GM08714 (cell line): ENCODE measurements around the gene POLG.

Experiments
- H3K4me3 ChIP-seq: fragments of 200-500 bp; sonication (Bioruptor generic); 2 replicates; pipeline ENCODE4 v1.5.1; 2014; ENCODE audit warnings: mild to moderate bottlenecking, low read length, inconsistent platforms
- ZNF274 ChIP-seq: IDR thresholded peaks from 2 replicates; pipeline ENCODE4 v1.6.1; 2012; ENCODE audit warnings: mild to moderate bottlenecking, low read depth, low read length

Gene POLG

GRCh38 chr15:89374086-89374981, 39.7 kb upstream of the POLG start:
- no peak for TF ChIP-seq ZNF274
- no peak overlapping the region for H3K4me3 ChIP-seq

GRCh38 chr15:89372069-89372935, 37.7 kb upstream of the POLG start:
- no peak overlapping the region for H3K4me3 ChIP-seq
- TF ChIP-seq ZNF274: no peak

- no peak for TF ChIP-seq ZNF274
- no peak overlapping the region for H3K4me3 ChIP-seq
These were observed 36.8 kb upstream of the POLG start for GRCh38 chr15:89371228-89372044.

GRCh38 chr15:89370978-89371227, 36.3 kb upstream of the POLG start:
- no peak overlapping the region for H3K4me3 ChIP-seq
- no peak for TF ChIP-seq ZNF274

- TF ChIP-seq ZNF274: no peak
- no peak overlapping the region for H3K4me3 ChIP-seq
These were observed 35.7 kb upstream of the POLG start for GRCh38 chr15:89370120-89370977.

GRCh38 chr15:89369341-89369947, 34.8 kb upstream of the POLG start:
- no peak overlapping the region for H3K4me3 ChIP-seq
- no peak for TF ChIP-seq ZNF274

GRCh38 chr15:89368566-89369223, 34.1 kb upstream of the POLG start:
- H3K4me3 ChIP-seq: no peak overlapping the region
- no peak for TF ChIP-seq ZNF274

GRCh38 chr15:89367485-89368451, 33.1 kb upstream of the POLG start:
- no peak overlapping the region for H3K4me3 ChIP-seq

GRCh38 chr15:89366656-89367393, 32.2 kb upstream of the POLG start:
- H3K4me3 ChIP-seq: no peak overlapping the region

More at GRCh38 chr15:89367485-89368451, 33.1 kb upstream of the POLG start:
- no peak for TF ChIP-seq ZNF274

GRCh38 chr15:89365462-89366065, 30.9 kb upstream of the POLG start:
- no peak for TF ChIP-seq ZNF274
- no peak overlapping the region for H3K4me3 ChIP-seq

More at GRCh38 chr15:89366656-89367393, 32.2 kb upstream of the POLG start:
- TF ChIP-seq ZNF274: no peak
